Renal cortical epithelial cell (primary cell): ENCODE results near the gene UNC13A. TPM values are rescaled to one million over a fixed set of nuclear protein-coding genes. Genes with fewer than 3 reads are reported as not detected.
"Not testable (repeated sequence)": the region's sequence is repeated elsewhere in the genome, so short reads cannot be mapped to it uniquely, and the experiment has no call there.

Source experiments
- DNase-seq: peaks from one replicate; pipeline ENCODE4 v3.0.0-alpha.2; 2011; ENCODE audit warnings: low read depth
- total RNA-seq: library from RNA; depleted of rRNA; stranded (reverse); fragments of >200 nt; gene quantifications from 2 replicates; pipeline ENCODE4 v1.2.3, GENCODE V29; 2014

Gene UNC13A
- total RNA-seq, 1 donor from 2014 or later, result 0.05 TPM

- DNase-seq, result no peak
Measured at GRCh38 chr19:17604372-17605025, 83.7 kb downstream of the UNC13A start.

GRCh38 chr19:17602872-17603510, 85.2 kb downstream of the UNC13A start:
- DNase-seq, result no peak

GRCh38 chr19:17602217-17602616, 85.9 kb downstream of the UNC13A start:
- no peak for DNase-seq

GRCh38 chr19:17601683-17602082, 86.5 kb downstream of the UNC13A start:
- DNase-seq, result no peak

- DNase-seq, result no peak
Measured at GRCh38 chr19:17599780-17600179, 88.4 kb downstream of the UNC13A start.

- DNase-seq, result no peak
Measured at GRCh38 chr19:17598953-17599352, 89.2 kb downstream of the UNC13A start.

- DNase-seq, result not testable (repeated sequence)
Measured at GRCh38 chr19:17598063-17598462, 90.1 kb downstream of the UNC13A start.

GRCh38 chr19:17594296-17594695, 93.9 kb downstream of the UNC13A start:
- not testable (repeated sequence) for DNase-seq

GRCh38 chr19:17590866-17591265, 97.3 kb downstream of the UNC13A start:
- no peak for DNase-seq

GRCh38 chr19:17585395-17585794, 102.8 kb downstream of the UNC13A start:
- DNase-seq, result not testable (repeated sequence)

GRCh38 chr19:17584132-17584531, 104.0 kb downstream of the UNC13A start:
- no peak for DNase-seq

GRCh38 chr19:17582613-17583012, 105.5 kb downstream of the UNC13A start:
- no peak for DNase-seq

GRCh38 chr19:17581211-17581874, 106.8 kb downstream of the UNC13A start:
- DNase-seq, result no peak

GRCh38 chr19:17580470-17581144, 107.5 kb downstream of the UNC13A start:
- DNase-seq, result no peak

- DNase-seq, result no peak
Measured at GRCh38 chr19:17579661-17580244, 108.4 kb downstream of the UNC13A start.

- DNase-seq, result no peak
Measured at GRCh38 chr19:17577457-17578097, 110.6 kb downstream of the UNC13A start.

GRCh38 chr19:17576758-17577456, 111.2 kb downstream of the UNC13A start:
- no peak for DNase-seq

- no peak for DNase-seq
Measured at GRCh38 chr19:17575871-17576757, 112.0 kb downstream of the UNC13A start.

- DNase-seq, result no peak
Measured at GRCh38 chr19:17572638-17573037, 115.5 kb downstream of the UNC13A start.

- no peak for DNase-seq
Measured at GRCh38 chr19:17570791-17571190, 117.4 kb downstream of the UNC13A start.
